GM12801 (cell line): ENCODE data around the gene ARHGEF3.

Source experiments
- TF ChIP-seq, protein P1 (sequence below): IDR thresholded peaks from one replicate; pipeline ENCODE4 v1.5.1; 2011; ENCODE audit warnings: control low read depth; ENCODE audit not compliant: insufficient read length; ENCODE audit errors: extremely low read depth

The ARHGEF3 gene

GRCh38 chr3:56732109-56732508 is 69.6 kb downstream of the ARHGEF3 start:
- TF ChIP-seq, protein P1, sequence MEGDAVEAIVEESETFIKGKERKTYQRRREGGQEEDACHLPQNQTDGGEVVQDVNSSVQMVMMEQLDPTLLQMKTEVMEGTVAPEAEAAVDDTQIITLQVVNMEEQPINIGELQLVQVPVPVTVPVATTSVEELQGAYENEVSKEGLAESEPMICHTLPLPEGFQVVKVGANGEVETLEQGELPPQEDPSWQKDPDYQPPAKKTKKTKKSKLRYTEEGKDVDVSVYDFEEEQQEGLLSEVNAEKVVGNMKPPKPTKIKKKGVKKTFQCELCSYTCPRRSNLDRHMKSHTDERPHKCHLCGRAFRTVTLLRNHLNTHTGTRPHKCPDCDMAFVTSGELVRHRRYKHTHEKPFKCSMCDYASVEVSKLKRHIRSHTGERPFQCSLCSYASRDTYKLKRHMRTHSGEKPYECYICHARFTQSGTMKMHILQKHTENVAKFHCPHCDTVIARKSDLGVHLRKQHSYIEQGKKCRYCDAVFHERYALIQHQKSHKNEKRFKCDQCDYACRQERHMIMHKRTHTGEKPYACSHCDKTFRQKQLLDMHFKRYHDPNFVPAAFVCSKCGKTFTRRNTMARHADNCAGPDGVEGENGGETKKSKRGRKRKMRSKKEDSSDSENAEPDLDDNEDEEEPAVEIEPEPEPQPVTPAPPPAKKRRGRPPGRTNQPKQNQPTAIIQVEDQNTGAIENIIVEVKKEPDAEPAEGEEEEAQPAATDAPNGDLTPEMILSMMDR: no peak

- TF ChIP-seq, protein P1: no peak
Observed at GRCh38 chr3:56725175-56725574, 76.6 kb downstream of the ARHGEF3 start.

DNA sequence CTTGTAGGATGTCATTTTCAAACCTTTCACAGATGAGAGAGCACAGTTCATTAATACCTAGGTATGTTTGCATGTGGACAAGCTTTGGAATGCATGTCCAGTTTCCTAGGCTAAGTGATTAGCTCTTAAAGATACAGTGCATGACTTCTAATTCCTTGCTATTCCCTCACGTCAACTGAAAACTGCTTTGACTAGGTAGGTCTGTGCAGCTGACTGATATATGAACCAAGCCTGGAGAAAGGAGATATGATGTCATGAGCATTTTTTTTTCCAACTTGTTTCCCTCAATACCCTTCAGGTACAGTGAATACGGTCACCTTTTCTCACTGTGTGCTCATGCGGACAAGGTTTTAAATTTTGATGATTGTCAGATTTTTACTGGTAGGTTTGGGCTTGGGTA is 77.1 kb downstream of the ARHGEF3 start:
- TF ChIP-seq, protein P1: no peak

GRCh38 chr3:56720849-56721248 is 80.9 kb downstream of the ARHGEF3 start:
- TF ChIP-seq, protein P1: no peak

DNA sequence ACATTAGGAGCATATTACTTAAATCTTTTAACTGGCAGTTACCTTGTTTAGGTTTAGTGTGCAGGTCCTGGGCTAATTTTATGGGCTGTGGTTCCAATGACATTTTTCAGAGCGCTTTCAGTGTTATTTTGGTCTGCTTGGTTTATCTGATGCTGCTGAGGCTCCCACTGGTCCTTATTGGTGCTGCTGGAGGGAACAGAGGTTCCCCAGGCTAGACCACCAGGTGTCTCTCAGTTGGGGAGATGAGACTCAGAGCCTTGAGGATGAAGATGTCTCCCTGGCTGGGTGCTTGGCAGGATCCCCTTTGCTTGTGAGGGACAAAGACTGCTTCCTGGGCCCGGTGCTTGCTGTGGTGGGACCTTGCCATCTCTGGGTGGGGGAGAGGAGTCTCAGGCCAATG is 90.4 kb downstream of the ARHGEF3 start:
- TF ChIP-seq, protein P1: no peak

- TF ChIP-seq, protein P1: no peak
Observed at GRCh38 chr3:56706629-56707028, 95.1 kb downstream of the ARHGEF3 start.

DNA sequence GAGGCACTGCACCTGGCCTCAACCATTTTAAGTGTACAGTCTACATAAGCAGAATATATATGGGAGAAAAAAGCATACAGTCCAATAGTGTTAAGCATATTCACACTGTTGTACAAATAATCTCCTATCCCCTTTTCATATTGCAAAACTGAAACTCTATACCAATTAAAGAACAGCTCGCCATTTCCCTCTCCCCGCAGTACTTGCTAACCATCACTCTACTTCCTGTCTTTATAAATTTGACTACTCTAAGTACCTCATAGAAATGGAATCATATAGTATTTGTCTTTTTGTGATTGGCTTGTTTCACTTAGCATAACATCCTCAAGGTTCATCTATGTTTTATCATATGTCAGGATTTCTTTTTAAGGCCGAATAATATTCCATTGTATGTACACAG is 97.0 kb downstream of the ARHGEF3 start:
- TF ChIP-seq, protein P1: no peak
